Measurements from ENCODE around the gene MDGA2.
A peak's percentile ranks its signal among the peaks of the same experiment; 100 is the strongest.
"Not testable (repeated sequence)": the region's sequence is repeated elsewhere in the genome, so short reads cannot be mapped to it uniquely, and the experiment has no call there.

MDGA2 gene

DNA sequence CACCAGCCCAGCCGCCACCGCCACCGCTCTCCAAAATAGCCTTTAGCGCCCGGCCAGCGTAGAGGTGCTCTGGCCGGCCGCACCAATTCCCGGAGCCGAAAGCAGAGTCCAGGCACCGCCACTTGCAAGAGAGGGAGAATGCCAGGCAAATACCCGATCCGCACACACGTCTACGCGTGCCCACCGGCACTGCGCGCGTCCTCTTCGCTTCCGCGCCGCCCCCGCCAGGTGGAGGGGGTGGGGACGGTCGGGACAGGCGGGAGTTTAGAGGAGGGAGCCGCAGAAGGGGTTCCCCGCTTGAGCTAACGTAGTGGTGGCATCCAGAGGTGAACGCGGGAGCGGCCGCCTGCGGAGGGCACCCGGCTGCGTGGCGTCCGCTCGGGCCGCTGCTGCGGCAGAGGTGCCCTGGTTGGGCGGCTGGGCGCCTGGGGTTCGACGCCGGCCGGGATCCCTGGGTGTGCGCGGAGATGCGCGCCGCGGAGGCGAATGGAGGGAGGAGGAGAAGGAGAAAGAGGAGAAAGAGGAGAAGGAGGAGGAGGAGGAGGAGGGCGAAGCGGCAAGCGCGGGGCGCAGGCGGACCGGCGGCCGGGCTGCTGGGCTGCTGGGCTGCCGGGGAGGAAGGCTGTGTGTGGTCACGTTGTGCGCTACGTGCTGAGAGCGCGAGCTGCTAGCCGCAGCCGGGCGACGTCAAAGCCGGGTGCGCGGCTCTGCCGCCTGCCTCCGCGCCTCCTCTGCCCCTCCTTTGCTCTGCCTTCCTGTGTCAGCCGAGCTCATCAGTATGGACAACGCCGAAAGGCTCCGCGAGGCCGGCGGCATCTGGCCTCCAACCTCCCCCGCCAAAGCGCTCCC, at the start of gene MDGA2:
TSS of gene MDGA2 (minus strand) at position 140 of the 849 bp plus-strand sequence.
- no peak for DNase-seq

- no peak for DNase-seq
These were observed 47.7 kb upstream of the MDGA2 start for GRCh38 chr14:47722929-47723693.

GRCh38 chr14:47720281-47720680, 44.9 kb upstream of the MDGA2 start:
- no peak for DNase-seq

DNA sequence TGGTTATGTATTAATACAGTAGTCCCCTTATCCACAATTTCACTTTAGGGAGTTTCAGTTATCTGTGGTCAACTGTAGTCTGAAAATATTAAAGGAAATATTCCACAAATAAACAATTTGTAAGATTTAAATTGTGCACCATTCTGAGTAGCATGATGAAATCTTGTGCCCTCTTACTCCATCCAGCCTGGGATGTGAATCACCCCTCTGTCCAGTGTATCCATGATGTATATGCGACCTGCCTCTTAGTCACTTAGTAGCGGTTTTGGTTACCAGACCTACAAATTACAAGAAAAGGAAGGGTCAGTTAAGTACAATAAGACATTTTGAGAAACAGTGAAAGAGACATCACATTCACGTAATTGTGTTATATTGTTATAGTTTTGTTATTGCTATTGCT, 39.9 kb upstream of the MDGA2 start:
- DNase-seq, result no peak

DNA sequence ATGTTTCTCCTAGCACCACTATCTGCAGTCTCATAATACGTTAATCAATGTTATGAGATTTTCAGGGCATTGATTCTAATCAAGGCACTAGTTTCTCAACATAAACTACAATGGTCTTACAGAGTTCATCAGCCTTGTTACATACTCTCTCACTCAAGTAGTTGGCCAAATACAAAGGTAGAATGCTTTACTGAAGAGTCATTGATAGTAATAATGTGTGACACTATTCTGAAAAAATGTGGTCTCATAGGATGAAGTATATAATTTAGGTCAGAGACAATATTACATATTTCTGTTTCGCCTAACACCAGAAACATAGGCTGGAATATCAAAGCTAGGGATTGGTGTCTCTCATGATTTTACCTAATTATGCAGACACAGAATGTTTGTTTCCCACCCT, 35.2 kb upstream of the MDGA2 start:
- no peak for DNase-seq

DNA sequence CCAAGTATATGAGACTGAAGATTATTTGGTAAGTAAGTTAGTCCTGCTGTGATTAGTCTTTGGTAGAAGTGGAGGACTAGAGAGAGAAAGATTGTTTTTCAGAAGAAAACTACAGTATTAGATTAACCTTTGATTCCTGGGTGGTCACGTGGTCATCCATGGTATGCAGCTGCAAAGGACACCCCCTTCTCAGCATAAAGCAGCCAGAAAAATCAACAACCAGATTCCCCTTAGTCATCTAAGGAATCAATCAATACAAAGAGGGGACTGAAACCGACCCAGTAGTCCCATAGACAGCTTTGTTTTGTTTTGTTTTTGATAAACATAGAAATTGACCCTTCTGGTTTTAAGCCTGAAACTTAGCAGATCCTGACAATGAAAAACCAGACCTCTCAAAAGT, 30.3 kb upstream of the MDGA2 start:
- no peak for DNase-seq

DNA sequence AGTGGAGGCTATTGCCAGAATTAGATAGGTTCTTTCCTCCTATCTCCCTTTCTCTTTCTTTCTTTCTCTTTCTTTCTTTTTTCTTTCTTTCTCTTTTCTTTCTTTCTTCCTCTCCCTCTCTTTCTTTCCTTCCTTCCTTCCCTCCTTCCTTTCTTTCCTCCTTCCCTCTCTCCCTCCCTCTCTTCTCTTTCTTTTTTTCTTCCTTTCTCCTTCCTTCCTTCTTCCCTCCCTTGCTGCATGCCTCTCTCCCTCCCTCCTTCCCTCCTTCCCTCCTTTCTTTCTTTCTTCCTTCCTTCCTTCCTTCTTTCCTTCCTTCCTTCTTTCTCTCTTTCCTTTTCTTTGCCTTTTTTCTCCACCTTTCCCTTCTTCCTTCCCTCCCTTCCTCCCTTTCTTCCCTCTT, 16.4 kb upstream of the MDGA2 start:
- DNase-seq, result no peak

- DNase-seq, result no peak
These were observed 3.6 kb upstream of the MDGA2 start for GRCh38 chr14:47678993-47679392.

DNA sequence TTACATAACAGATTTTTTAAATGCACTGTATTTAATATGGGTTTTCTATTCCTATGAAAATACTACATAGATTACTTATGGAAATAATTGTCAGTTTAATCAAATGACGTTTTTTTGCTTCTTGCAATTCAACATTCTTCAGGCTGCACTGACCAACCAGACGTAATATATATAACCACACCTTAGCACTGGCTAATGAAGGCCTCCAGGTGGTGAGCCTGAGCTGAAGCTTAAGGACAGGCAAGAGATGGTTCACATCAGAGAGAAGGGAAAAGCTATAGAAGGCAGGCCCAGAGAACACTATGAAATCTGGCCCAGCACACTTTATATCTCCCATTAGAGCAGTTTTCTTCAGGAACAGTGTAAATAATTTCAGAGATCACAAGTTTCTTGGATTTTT, 2.8 kb upstream of the MDGA2 start:
- no peak for DNase-seq

DNA sequence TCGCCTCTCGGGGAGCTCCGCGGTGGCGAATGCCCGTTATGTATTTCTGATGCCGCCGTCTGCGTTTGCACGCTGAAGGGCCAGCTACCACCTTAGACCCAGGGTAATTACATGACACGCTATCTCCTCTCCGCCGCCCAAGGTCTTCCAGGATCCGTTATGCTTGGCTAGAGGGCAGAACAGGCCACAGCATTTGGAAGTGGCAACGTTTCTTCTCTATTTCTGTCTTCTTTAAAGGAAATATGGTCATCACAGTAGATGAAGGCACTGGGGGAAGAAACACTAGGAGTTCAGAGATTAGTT, 861 bp upstream of the MDGA2 start:
- DNase-seq, result no peak

GRCh38 chr14:47674543-47675465, 601 bp downstream of the MDGA2 start:
- no peak for DNase-seq

DNA sequence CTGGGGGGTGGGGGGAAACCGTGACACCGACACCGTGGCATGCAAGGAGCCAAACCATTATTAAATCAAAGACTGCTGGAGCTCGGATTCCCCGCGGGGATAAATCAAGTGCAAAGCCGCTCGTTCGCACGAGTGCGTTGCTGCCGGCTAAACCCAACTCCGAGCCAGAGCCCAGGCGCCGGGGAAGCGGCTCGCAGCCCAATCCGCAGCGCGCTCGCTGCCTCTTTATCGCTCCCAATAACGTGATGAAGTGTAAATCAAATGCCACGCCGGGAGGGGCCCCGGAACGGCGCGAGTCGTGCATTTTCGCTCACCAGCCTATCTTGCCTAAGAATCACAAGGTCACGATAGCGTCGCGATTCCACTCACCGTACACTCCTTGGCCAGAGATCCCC, 1.3 kb downstream of the MDGA2 start:
- DNase-seq, result no peak

- no peak for DNase-seq
These were observed 9.9 kb downstream of the MDGA2 start for GRCh38 chr14:47665337-47666134.

- DNase-seq, result no peak
These were observed 12.9 kb downstream of the MDGA2 start for GRCh38 chr14:47662466-47662865.

GRCh38 chr14:47660158-47660557, 15.2 kb downstream of the MDGA2 start:
- DNase-seq, result no peak

DNA sequence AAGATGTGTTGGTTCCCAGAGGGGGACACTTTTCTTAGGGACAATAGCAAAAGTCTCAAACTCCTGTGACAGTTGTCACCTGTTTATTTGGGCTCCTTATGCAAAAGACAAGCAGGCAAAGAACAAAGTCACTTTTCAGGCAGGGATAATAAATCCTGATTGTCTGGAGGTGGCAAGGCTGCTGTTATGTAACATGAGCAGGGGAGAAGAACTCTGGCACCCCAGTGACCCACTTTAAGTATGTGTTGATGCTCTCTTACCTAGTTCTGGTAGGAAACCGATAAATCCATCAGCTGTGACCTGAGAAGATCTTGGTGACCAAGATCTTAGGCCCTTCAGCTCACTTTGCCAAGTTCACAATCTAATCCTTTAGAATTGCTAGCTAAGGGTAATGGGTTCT, 17.4 kb downstream of the MDGA2 start:
- DNase-seq, result no peak

DNA sequence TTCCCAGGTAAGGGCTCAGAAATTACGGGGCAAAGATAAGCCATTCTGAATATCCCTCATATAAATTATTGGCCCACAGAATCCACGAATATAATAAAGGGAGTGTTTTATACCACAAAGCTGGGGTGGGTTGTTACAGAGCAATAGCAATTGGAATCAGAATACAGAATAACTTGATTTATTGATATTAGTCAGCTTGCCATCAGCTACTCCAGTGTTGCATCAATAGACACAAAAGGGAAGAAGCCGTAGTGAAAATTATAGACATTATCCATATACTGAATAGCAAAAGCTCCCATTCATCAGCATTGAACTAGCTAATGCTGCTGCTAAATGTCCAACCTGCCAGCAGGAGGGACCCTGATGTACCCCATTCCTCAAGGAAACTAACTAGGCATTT, 18.3 kb downstream of the MDGA2 start:
- no peak for DNase-seq

DNA sequence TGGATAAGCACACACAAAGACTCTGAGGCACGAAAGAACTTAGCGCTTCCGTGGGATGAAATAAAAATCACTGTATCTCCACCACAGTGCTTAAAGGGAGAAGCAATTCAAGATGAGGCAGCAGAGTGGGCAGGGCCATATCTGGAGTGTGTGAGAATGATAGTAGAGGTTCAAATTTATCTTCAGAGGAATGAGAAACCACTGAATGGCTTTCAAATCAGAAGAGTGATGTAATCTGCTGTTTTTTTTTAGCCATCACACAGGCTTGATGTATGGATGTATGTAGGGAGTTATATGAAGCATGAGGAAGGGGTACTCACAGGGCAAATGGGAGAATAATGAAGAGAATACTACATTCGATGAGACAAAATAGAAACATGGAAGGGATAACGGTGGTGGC, 24.1 kb downstream of the MDGA2 start:
- DNase-seq, result no peak

DNA sequence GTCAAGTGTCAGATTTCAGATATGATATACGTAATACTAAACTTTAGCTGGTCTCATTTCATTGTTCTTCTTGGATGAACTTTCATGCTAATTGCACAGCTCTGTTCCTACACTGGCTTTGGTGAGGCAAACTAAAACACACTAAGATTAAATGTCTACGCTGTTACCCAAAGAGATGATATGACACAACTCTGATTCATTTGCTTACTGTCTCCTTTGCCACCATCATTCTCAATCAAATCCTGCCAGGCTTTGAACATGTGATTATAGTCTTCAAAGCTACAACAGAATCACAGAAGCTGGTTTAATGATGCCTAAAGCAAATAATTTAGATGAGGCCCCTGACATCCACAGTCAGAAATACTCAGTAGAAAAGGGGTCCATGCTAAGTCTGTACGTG, 37.7 kb downstream of the MDGA2 start:
- DNase-seq, result no peak

- peak; percentile 6 for DNase-seq
These were observed 49.0 kb downstream of the MDGA2 start for GRCh38 chr14:47626151-47627035.

DNA sequence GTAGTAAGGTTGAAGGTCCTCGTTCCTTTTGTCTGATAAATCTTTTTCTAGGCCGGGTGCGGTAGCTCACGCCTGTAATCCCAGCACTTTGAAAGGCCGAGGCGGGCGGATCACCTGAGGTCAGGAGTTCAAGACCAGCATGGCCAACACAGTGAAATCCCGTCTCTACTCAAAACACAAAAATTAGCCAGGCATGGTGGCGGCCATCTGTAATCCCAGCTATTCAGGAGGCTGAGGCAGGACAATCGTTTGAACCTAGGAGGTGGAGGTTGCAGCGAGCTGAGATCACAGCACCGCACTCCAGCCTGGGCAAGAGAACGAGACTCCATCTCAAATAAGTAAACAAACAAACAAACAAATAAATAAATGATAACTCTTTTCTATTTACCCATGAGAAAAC, 51.3 kb downstream of the MDGA2 start:
- DNase-seq, result not testable (repeated sequence)

GRCh38 chr14:47619392-47619791, 56.0 kb downstream of the MDGA2 start:
- DNase-seq, result no peak

Data from NCI-H2029 (cell line).